ENCODE results near the gene TMEM88. TPM values are rescaled to one million over a fixed set of nuclear protein-coding genes. Genes with fewer than 3 reads are reported as not detected.

TMEM88 gene
- total and polyA plus RNA-seq, 4 donors, result 6.3 to 19.6 (median 11.3) TPM

- peak overlapping the region in 1 of 2 donors; percentile 43 for H3K27ac ChIP-seq (ENCODE audit: low read depth in 1 of 2, low read length in 1 of 2)
- ATAC-seq (ENCODE audit: insufficient read depth, low FRiP score) (no peak), DNase-seq (no peak)
- H3K36me3 ChIP-seq (ENCODE audit: control insufficient read depth in 4 of 4, insufficient read depth in 4 of 4, low read length in 4 of 4), result peaks cover 0 to 5% (median 4%) of the 10 kb centered on the region in 4 donors
- no peak overlapping the region for H3K9ac ChIP-seq (ENCODE audit: insufficient read depth in 1 of 2, low read length in 2 of 2)
- no peaks in the 10 kb centered on the region for H3K9me3 ChIP-seq (ENCODE audit: control insufficient read depth in 4 of 4, insufficient read depth in 3 of 4, low read length in 3 of 4)
- no peak overlapping the region for H3K4me3 ChIP-seq
- H3K4me1 ChIP-seq (ENCODE audit: control insufficient read depth in 5 of 5, insufficient read depth in 5 of 5, low read length in 5 of 5), result peaks cover 7 to 77% (median 16%) of the 10 kb centered on the region in 5 donors
- no peaks in the 10 kb centered on the region for H3K27me3 ChIP-seq (ENCODE audit: control insufficient read depth in 3 of 3, insufficient read depth in 3 of 3, low read length in 2 of 3)
- WGBS, 2 donors, result 53 to 61% methylated on average over 2 of the region's 2 CpGs
- no peak for TF ChIP-seq CTCF (IDR thresholded peaks at IDR 0.05; ENCODE audit: control extremely low read depth, extremely low read depth)
These were observed 15.0 kb upstream of the TMEM88 start for GRCh38 chr17:7839876-7840261.

- no peak overlapping the region for H3K9ac ChIP-seq (ENCODE audit: insufficient read depth in 1 of 2, low read length in 2 of 2)
- no peak overlapping the region for H3K4me3 ChIP-seq
These were observed 14.4 kb upstream of the TMEM88 start for GRCh38 chr17:7840441-7840840.

GRCh38 chr17:7840875-7841274, 14.0 kb upstream of the TMEM88 start:
- 68 to 73% methylated on average over 1 of the region's 1 CpG for WGBS, 2 donors
- ATAC-seq (ENCODE audit: insufficient read depth, low FRiP score), result no peak
- Histone ChIP-seq H3K9ac (ENCODE audit: insufficient read depth in 1 of 2, low read length in 2 of 2) (no peak overlapping the region), H3K36me3 (ENCODE audit: control insufficient read depth in 4 of 4, insufficient read depth in 4 of 4, low read length in 4 of 4) (peaks cover 0 to 12% (median 7%) of the 10 kb centered on the region in 4 donors), H3K9me3 (ENCODE audit: control insufficient read depth in 4 of 4, insufficient read depth in 3 of 4, low read length in 3 of 4) (no peaks in the 10 kb centered on the region), H3K27me3 (ENCODE audit: control insufficient read depth in 3 of 3, insufficient read depth in 3 of 3, low read length in 2 of 3) (no peaks in the 10 kb centered on the region), H3K4me3 (no peak overlapping the region), H3K4me1 (ENCODE audit: control insufficient read depth in 5 of 5, insufficient read depth in 5 of 5, low read length in 5 of 5) (peaks cover 7 to 80% (median 20%) of the 10 kb centered on the region in 5 donors), H3K27ac (ENCODE audit: low read depth in 1 of 2, low read length in 1 of 2) (peak overlapping the region; percentile 79 to 100)
- DNase-seq, result no peak
- no peak for TF ChIP-seq CTCF (IDR thresholded peaks at IDR 0.05; ENCODE audit: control extremely low read depth, extremely low read depth)

More at GRCh38 chr17:7840441-7840840, 14.4 kb upstream of the TMEM88 start:
- Histone ChIP-seq H3K36me3 (ENCODE audit: control insufficient read depth in 4 of 4, insufficient read depth in 4 of 4, low read length in 4 of 4) (peaks cover 0 to 8% (median 4%) of the 10 kb centered on the region in 4 donors), H3K27me3 (ENCODE audit: control insufficient read depth in 3 of 3, insufficient read depth in 3 of 3, low read length in 2 of 3) (no peaks in the 10 kb centered on the region), H3K4me1 (ENCODE audit: control insufficient read depth in 5 of 5, insufficient read depth in 5 of 5, low read length in 5 of 5) (peaks cover 7 to 82% (median 20%) of the 10 kb centered on the region in 5 donors), H3K9me3 (ENCODE audit: control insufficient read depth in 4 of 4, insufficient read depth in 3 of 4, low read length in 3 of 4) (no peaks in the 10 kb centered on the region), H3K27ac (ENCODE audit: low read depth in 1 of 2, low read length in 1 of 2) (peak overlapping the region in 1 of 2 donors; percentile 100)
- WGBS, 2 donors, result 19 to 45% methylated on average over 1 of the region's 1 CpG
- ATAC-seq (ENCODE audit: insufficient read depth, low FRiP score), result no peak
- no peak for DNase-seq
- no peak for TF ChIP-seq CTCF (IDR thresholded peaks at IDR 0.05; ENCODE audit: control extremely low read depth, extremely low read depth)
